Breast epithelium (tissue), 4 donors: ENCODE results near the gene ZCCHC10. TPM values are rescaled to one million over a fixed set of nuclear protein-coding genes. Genes with fewer than 3 reads are reported as not detected.

Source experiments
- DNase-seq, 2 donors: peaks; one replicate each; pipeline ENCODE4 v3.0.0-alpha.2; 2019; ENCODE audit warnings: low spot score in 2 of 2
- H3K27ac ChIP-seq, 2 donors: fragments of 200-600 bp; sonication (generic) in 1 of 2; one replicate each; pipeline ENCODE4 v1.5.1; 2016 to 2019; ENCODE audit warnings: mild to moderate bottlenecking in 1 of 2
- H3K27me3 ChIP-seq, 2 donors: fragments of 200-600 bp; sonication (generic) in 1 of 2; one replicate each; pipeline versions ENCODE4 v1.5.1 to v1.6.0; 2017 to 2019; ENCODE audit warnings: control low read depth in 1 of 2, mild to moderate bottlenecking in 1 of 2
- H3K36me3 ChIP-seq: fragments of 200-600 bp; one replicate; pipeline ENCODE4 v1.5.1; 2019
- H3K4me1 ChIP-seq, 2 donors: fragments of 200-600 bp; sonication (generic); one replicate each; pipeline ENCODE4 v1.5.1; 2016 to 2019; ENCODE audit warnings: control low read depth in 1 of 2
- H3K4me3 ChIP-seq, 3 donors: fragments of 200-600 bp; sonication (generic); 1 replicate in 2 of 3; 2 replicates in 1 of 3; pipeline ENCODE4 v1.5.1; 2016 to 2019; ENCODE audit warnings: mild to moderate bottlenecking in 3 of 3, moderate library complexity in 2 of 3
- H3K9me3 ChIP-seq, 2 donors: fragments of 200-600 bp; sonication (generic) in 1 of 2; one replicate each; pipeline ENCODE4 v1.5.1; 2016 to 2019; ENCODE audit warnings: control low read depth in 1 of 2
- POLR2A ChIP-seq: fragments of 450-650 bp; IDR thresholded peaks from one replicate; pipeline ENCODE4 v1.6.1; 2016; ENCODE audit warnings: antibody characterized with exemption, mild to moderate bottlenecking, moderate library complexity
- POLR2AphosphoS5 ChIP-seq, 3 donors: sonication (generic); formaldehyde crosslinking; IDR thresholded peaks; one replicate each; pipeline ENCODE4 v1.6.1; 2017; ENCODE audit warnings: antibody characterized with exemption in 3 of 3
- intact Hi-C: fragments of 100-400 bp; cut with DNase I; formaldehyde crosslinking; loops from one replicate; pipeline ENCODE4 v1.15.1; 2023; ENCODE audit warnings: low total_unique reads
- total RNA-seq, 3 donors: library from RNA; depleted of rRNA; stranded (reverse); fragments of >200 nt; gene quantifications; one replicate each; pipeline ENCODE4 v1.1.0, GENCODE V29; 2016
- TF ChIP-seq, protein P1 (sequence below), 3 donors: fragments of 450-650 bp; IDR thresholded peaks; one replicate each; pipeline ENCODE4 v1.5.1; 2016 to 2017; ENCODE audit warnings: antibody characterized with exemption in 3 of 3, mild to moderate bottlenecking in 3 of 3, moderate library complexity in 3 of 3

The ZCCHC10 gene
- total RNA-seq, 3 donors from 2014 or later = 13.6 to 30.4 (median 21.6) TPM

DNA sequence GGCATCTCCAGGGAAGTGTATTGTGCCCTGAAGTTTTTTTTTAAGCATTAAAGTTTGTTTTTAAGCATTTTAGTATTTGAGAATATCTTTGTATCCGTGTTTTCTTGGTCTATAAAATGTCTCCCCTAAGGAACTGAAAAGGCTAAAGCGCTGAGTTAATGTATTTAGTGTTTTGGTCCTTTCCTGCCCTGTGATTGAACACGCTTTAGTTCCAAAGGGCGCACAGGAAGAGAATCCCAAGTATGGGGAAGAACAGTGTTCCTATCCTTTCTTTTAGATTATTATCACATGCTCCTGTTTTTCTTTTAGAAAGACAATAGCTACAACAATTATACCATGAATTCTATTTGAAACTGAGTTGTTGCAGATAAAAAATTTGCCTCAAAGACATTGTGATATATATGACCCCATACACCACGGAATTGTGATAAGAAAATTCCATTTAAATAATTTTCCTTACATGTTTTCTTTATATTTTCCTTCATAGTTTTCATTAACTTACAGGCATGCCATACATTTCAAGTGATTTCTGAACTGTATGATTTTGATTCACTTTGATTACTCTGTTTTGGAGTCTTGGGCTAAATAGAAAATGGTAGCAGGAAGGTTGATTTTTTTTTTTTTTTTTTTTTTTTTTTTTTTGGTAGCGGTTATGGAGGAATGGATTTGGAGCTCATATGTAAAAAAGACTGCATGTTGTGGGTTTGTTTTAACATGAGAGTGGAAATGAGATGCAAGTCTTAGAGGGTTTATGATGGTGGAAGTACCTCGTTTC is 28.5 kb upstream of the ZCCHC10 start:
- Histone ChIP-seq H3K9me3 (no peaks in the 10 kb centered on the region), H3K27ac (no peak overlapping the region), H3K4me3 (no peak overlapping the region), H3K4me1 (peaks cover 0 to 10% of the 10 kb centered on the region in 2 donors), H3K27me3 (no peaks in the 10 kb centered on the region), H3K36me3 (no peaks in the 10 kb centered on the region)
- TF ChIP-seq POLR2A (no peak), POLR2AphosphoS5 (IDR thresholded peaks at IDR 0.05) (no peak)
- TF ChIP-seq, protein P1, sequence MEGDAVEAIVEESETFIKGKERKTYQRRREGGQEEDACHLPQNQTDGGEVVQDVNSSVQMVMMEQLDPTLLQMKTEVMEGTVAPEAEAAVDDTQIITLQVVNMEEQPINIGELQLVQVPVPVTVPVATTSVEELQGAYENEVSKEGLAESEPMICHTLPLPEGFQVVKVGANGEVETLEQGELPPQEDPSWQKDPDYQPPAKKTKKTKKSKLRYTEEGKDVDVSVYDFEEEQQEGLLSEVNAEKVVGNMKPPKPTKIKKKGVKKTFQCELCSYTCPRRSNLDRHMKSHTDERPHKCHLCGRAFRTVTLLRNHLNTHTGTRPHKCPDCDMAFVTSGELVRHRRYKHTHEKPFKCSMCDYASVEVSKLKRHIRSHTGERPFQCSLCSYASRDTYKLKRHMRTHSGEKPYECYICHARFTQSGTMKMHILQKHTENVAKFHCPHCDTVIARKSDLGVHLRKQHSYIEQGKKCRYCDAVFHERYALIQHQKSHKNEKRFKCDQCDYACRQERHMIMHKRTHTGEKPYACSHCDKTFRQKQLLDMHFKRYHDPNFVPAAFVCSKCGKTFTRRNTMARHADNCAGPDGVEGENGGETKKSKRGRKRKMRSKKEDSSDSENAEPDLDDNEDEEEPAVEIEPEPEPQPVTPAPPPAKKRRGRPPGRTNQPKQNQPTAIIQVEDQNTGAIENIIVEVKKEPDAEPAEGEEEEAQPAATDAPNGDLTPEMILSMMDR (IDR thresholded peaks at IDR 0.05) = no peak
- intact Hi-C loops = no loop called here
- DNase-seq = no peak

DNA sequence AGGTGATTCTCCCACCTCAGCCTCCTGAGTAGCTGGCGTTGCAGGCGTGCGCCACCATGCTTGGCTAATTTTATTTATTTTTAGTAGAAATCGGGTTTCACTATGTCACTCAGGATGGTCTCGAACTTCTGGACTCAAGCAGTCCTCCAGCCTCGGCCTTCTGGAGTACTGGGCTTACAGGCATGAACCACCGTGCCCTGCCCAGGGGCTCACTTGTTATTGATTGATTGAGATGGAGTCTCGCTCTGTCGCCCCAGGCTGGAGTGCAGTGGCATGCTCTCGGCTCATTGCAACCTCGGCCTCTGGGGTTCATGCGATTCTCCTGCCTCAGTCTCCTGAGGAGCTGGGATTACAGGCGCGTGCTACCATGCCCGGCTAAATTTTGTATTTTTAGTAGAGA is 27.1 kb upstream of the ZCCHC10 start:
- Histone ChIP-seq H3K4me1 (peaks cover 0 to 10% of the 10 kb centered on the region in 2 donors), H3K9me3 (no peaks in the 10 kb centered on the region), H3K27ac (peak overlapping the region in 1 of 2 donors; percentile 99), H3K36me3 (no peaks in the 10 kb centered on the region), H3K4me3 (peak overlapping the region in 2 of 3 donors; percentile 97 to 98), H3K27me3 (no peaks in the 10 kb centered on the region)
- DNase-seq = no peak
- intact Hi-C loops = no loop called here
- TF ChIP-seq, protein P1 (IDR thresholded peaks at IDR 0.05) = no peak
- TF ChIP-seq POLR2A = no peak
- TF ChIP-seq POLR2AphosphoS5 (IDR thresholded peaks at IDR 0.05) = no peak

DNA sequence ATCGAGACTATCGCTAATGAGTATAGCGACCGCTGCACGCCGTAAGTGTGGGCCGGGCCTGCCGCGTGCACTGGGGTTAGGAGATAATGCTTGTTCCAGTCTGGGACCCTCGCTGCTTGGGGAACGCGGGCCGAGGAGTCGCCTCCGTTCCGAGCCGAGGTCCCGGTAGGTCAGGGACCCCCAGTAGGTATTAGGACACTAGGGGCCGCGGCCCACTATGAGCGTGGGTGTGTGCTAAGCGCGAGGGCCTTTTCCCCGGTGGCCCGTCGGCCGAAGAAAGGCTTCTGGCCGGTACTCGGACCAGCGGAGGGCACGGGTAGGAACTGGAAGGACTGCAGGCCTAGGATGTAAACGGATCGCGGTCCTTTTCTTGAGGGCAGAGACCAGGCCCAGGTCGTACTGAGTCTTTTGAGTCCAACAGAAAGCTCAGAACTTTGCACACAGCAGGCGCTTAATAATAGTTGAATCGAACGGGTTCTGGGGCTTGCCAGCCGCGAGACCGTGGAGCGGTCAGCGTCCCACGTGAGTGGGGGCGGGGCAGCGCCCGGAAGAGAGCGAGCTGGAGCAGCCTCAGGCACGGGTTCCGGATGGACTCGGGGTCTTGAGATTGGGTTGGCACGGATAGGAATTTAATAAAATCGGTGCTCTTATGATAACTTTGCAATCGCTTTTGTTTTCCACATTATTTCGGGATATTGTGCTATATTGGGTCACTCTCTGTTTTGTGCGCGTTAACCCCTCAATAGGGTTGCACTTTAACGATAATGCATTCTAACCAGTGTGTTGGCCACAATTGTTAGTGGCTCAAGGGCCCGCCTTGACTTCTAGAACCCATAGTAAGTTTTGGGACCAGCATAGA is 26.2 kb upstream of the ZCCHC10 start:
- Histone ChIP-seq H3K9me3 (no peaks in the 10 kb centered on the region), H3K36me3 (no peaks in the 10 kb centered on the region), H3K27me3 (no peaks in the 10 kb centered on the region), H3K4me1 (peaks cover 0 to 10% of the 10 kb centered on the region in 2 donors), H3K4me3 (peak overlapping the region; percentile 97 to 98 (median 98)), H3K27ac (peak overlapping the region; percentile 98 to 99)
- peak; percentile 35 to 56 for DNase-seq
- intact Hi-C loops = no loop called here
- TF ChIP-seq POLR2AphosphoS5 (IDR thresholded peaks at IDR 0.05) (no peak), POLR2A (no peak)
- TF ChIP-seq, protein P1 (IDR thresholded peaks at IDR 0.05) = no peak

DNA sequence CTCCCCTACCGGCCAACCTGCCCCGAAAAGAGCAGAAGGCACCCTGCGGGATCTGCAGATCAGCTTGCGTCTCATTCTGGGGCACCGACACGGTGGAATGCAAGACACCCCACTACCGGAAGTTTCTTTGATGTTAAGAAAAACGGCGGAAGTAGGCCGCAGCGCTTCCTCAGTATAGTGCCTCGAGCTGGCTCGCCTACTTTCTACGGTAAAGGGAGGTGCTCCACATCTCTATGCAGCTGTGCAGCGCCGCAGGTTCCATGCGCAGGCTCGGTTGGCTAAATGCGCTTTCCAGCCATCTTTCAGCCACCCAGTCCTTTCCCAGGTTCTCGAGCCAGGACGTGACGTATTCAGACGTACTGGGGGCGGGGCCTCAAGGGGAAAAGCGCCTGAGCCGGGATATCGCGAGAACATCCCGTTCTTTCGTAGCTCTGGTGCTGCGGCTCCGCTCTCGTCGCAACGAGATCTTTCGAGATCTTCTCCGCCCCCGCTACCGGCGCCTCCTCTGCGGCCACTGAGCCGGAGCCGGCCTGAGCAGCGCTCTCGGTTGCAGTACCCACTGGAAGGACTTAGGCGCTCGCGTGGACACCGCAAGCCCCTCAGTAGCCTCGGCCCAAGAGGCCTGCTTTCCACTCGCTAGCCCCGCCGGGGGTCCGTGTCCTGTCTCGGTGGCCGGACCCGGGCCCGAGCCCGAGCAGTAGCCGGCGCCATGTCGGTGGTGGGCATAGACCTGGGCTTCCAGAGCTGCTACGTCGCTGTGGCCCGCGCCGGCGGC is 25.4 kb upstream of the ZCCHC10 start, which contains the start of gene HSPA4:
Gene HSPA4 (plus strand): TSS at position 472 of the 775 bp plus-strand sequence. CDS start 238 bp downstream, at position 710.
- Histone ChIP-seq H3K27ac (peak within 1 kb of the TSS; percentile 98 to 99), H3K9me3 (no peaks in the 10 kb centered on the region), H3K4me1 (peaks cover 0 to 10% of the 10 kb centered on the region in 2 donors), H3K36me3 (no peaks in the 10 kb centered on the region), H3K27me3 (no peaks in the 10 kb centered on the region), H3K4me3 (peak within 1 kb of the TSS; percentile 97 to 98 (median 98))
- DNase-seq = peak; percentile 97 to 98
- intact Hi-C loops = no loop called here
- TF ChIP-seq, protein P1 (IDR thresholded peaks at IDR 0.05) = peak in 1 of 3 donors; percentile 26
- TF ChIP-seq POLR2A = peak; percentile 85
- TF ChIP-seq POLR2AphosphoS5 (IDR thresholded peaks at IDR 0.05) = peak; percentile 94 to 98 (median 97)
